Activated CD4-positive, alpha-beta T cell treated with anti-CD3 and anti-CD28 coated beads, Interleukin-2, amount 10 ng/mL, durations not matched to agents 7 days and 5 days (primary cell): ENCODE measurements around the gene KYAT1. TPM values are rescaled to one million over a fixed set of nuclear protein-coding genes. Genes with fewer than 3 reads are reported as not detected.
"Not testable (repeated sequence)": the region's sequence is repeated elsewhere in the genome, so short reads cannot be mapped to it uniquely, and the experiment has no call there.

Experiments
- CTCF ChIA-PET: fragments of 350-600 bp; sonication (Branson Sonifier 250); formaldehyde crosslinking; loops from one replicate; lab custom pipeline; 2021; ENCODE audit warnings: antibody characterized with exemption; lab: Charles Lee
- POLR2A ChIA-PET: fragments of 350-600 bp; sonication (Branson Sonifier 250); formaldehyde crosslinking; loops from one replicate; lab custom pipeline; 2021; ENCODE audit warnings: antibody characterized with exemption; lab: Charles Lee
- DNase-seq: peaks from one replicate; pipeline ENCODE4 v3.0.0-alpha.2; 2020
- H3K27ac Mint-ChIP-seq: one replicate; pipeline ENCODE4 v1.8.0; 2021; ENCODE audit warnings: mild to moderate bottlenecking, moderate library complexity, mixed read lengths
- H3K27me3 Mint-ChIP-seq: one replicate; pipeline ENCODE4 v1.8.0; 2021; ENCODE audit warnings: mixed read lengths
- H3K36me3 Mint-ChIP-seq: one replicate; pipeline ENCODE4 v1.8.0; 2021; ENCODE audit warnings: low read depth, mixed read lengths
- H3K4me1 Mint-ChIP-seq: one replicate; pipeline ENCODE4 v1.8.0; 2021; ENCODE audit warnings: mixed read lengths
- H3K4me3 Mint-ChIP-seq: one replicate; pipeline ENCODE4 v1.8.0; 2021; ENCODE audit warnings: mild to moderate bottlenecking, moderate library complexity, mixed read lengths
- H3K9me3 Mint-ChIP-seq: one replicate; pipeline ENCODE4 v1.8.0; 2021; ENCODE audit warnings: mixed read lengths
- total RNA-seq, 2 experiments: library from RNA; stranded (reverse); gene quantifications; one replicate each; pipeline ENCODE4 v1.2.3, GENCODE V29; 2021

KYAT1 gene
- total RNA-seq, 2 experiments from 2014 or later = 15.2 to 17.7 TPM

- ChIA-PET POLR2A (no interaction called here), CTCF (interaction anchor here (0.6 to 1.5 kb wide), 5 partner anchors 11 to 426 kb away, joined by 3 to 6 read pairs (median 5); partner anchors contain the start of genes KYAT1 and LRRC8A)
- H3K4me3 Mint-ChIP-seq = no peak overlapping the region
- peaks cover 2% of the 10 kb centered on the region for H3K36me3 Mint-ChIP-seq
- DNase-seq = no peak
- H3K27me3 Mint-ChIP-seq = no peaks in the 10 kb centered on the region
- peaks cover 7% of the 10 kb centered on the region for H3K4me1 Mint-ChIP-seq
- no peaks in the 10 kb centered on the region for H3K9me3 Mint-ChIP-seq
- H3K27ac Mint-ChIP-seq = no peak overlapping the region
These were observed 11.4 kb downstream of the KYAT1 start for GRCh38 chr9:128870128-128870940.

GRCh38 chr9:128863647-128864046 is 18.1 kb downstream of the KYAT1 start:
- ChIA-PET POLR2A (no interaction called here), CTCF (interaction anchor here (1.0 to 1.8 kb wide), 5 partner anchors 16 to 142 kb away, joined by 3 to 5 read pairs (median 4); no protein-coding TSS in a partner anchor)
- no peaks in the 10 kb centered on the region for H3K9me3 Mint-ChIP-seq
- peak overlapping the region; percentile 76 for H3K27ac Mint-ChIP-seq
- peaks cover 11% of the 10 kb centered on the region for H3K4me1 Mint-ChIP-seq
- peak; percentile 87 for DNase-seq
- H3K4me3 Mint-ChIP-seq = no peak overlapping the region
- H3K27me3 Mint-ChIP-seq = no peaks in the 10 kb centered on the region
- H3K36me3 Mint-ChIP-seq = no peaks in the 10 kb centered on the region

DNA sequence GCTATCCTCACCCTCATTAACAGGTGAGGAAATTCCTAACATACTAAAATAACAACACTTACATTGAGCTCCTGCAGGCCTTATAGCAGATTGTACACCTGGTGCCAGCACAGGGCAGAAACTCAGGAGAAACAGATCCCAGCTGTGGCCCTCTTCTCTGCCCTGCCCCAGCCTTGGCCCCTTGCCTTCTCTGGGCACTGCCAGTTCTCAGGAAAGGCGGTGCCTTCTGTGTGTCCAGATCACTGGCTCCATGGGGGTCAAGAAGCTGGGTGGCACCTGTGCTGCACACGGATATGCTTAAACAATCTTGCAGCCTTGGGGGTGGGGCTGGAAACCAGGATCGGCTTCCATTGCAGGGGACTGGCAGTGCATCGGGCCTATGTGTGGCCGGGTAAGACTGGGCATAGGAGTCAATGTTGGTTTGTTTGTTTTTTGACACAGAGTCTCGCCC is 19.3 kb downstream of the KYAT1 start:
- H3K27ac Mint-ChIP-seq = no peak overlapping the region
- POLR2A ChIA-PET = no interaction called here

GRCh38 chr9:128861501-128861900 is 20.2 kb downstream of the KYAT1 start:
- Mint-ChIP-seq H3K9me3 (no peaks in the 10 kb centered on the region), H3K27ac (no peak overlapping the region), H3K4me1 (peaks cover 11% of the 10 kb centered on the region), H3K27me3 (no peaks in the 10 kb centered on the region), H3K4me3 (no peak overlapping the region), H3K36me3 (no peaks in the 10 kb centered on the region)
- DNase-seq = no peak
- POLR2A ChIA-PET = no interaction called here
- CTCF ChIA-PET = interaction anchor here (1.0 to 2.5 kb wide), 4 partner anchors 9 to 152 kb away, joined by 3 to 7 read pairs (median 3); no protein-coding TSS in a partner anchor

More for the DNA sequence above, 19.3 kb downstream of the KYAT1 start:
- CTCF ChIA-PET = interaction anchor here (0.8 to 2.5 kb wide), 4 partner anchors 9 to 72 kb away, joined by 3 to 7 read pairs (median 4); no protein-coding TSS in a partner anchor
- DNase-seq = no peak
- Mint-ChIP-seq H3K9me3 (no peaks in the 10 kb centered on the region), H3K27me3 (no peaks in the 10 kb centered on the region), H3K4me3 (no peak overlapping the region), H3K36me3 (no peaks in the 10 kb centered on the region), H3K4me1 (peaks cover 11% of the 10 kb centered on the region)

GRCh38 chr9:128860937-128861336 is 20.8 kb downstream of the KYAT1 start:
- H3K27ac Mint-ChIP-seq = no peak overlapping the region
- H3K9me3 Mint-ChIP-seq = no peaks in the 10 kb centered on the region
- no peaks in the 10 kb centered on the region for H3K27me3 Mint-ChIP-seq
- POLR2A ChIA-PET = no interaction called here
- no peak for DNase-seq
- H3K4me1 Mint-ChIP-seq = peaks cover 11% of the 10 kb centered on the region
- CTCF ChIA-PET = interaction anchor here (0.5 to 2.5 kb wide), 6 partner anchors 9 to 151 kb away, joined by 3 to 7 read pairs (median 3); partner anchors contain the start of gene SPOUT1
- H3K4me3 Mint-ChIP-seq = no peak overlapping the region
- H3K36me3 Mint-ChIP-seq = no peaks in the 10 kb centered on the region

GRCh38 chr9:128858476-128858875 is 23.3 kb downstream of the KYAT1 start:
- DNase-seq, H3K4me1 Mint-ChIP-seq, H3K27me3 Mint-ChIP-seq, H3K4me3 Mint-ChIP-seq, H3K36me3 Mint-ChIP-seq, H3K9me3 Mint-ChIP-seq, H3K27ac Mint-ChIP-seq: not testable (repeated sequence)
- ChIA-PET CTCF (interaction anchor here (0.6 kb wide), 1 partner anchor 149 kb away, joined by 4 read pairs; no protein-coding TSS in a partner anchor), POLR2A (interaction anchor here (0.7 kb wide), 1 partner anchor 51 kb away, joined by 10 read pairs; no protein-coding TSS in a partner anchor)

- H3K36me3 Mint-ChIP-seq = peaks cover 14% of the 10 kb centered on the region
- H3K4me1 Mint-ChIP-seq, H3K27ac Mint-ChIP-seq, DNase-seq, H3K27me3 Mint-ChIP-seq, POLR2A ChIA-PET, CTCF ChIA-PET, H3K4me3 Mint-ChIP-seq: not testable (repeated sequence)
- H3K9me3 Mint-ChIP-seq = peaks cover 16% of the 10 kb centered on the region
These were observed 27.3 kb downstream of the KYAT1 start for GRCh38 chr9:128854454-128854853.

- CTCF ChIA-PET = interaction anchor here (0.7 to 1.5 kb wide), 3 partner anchors 9 to 238 kb away, joined by 3 read pairs; no protein-coding TSS in a partner anchor
- H3K4me3 Mint-ChIP-seq, POLR2A ChIA-PET: not testable (repeated sequence)
These were observed 29.1 kb downstream of the KYAT1 start for GRCh38 chr9:128852646-128853045.

DNA sequence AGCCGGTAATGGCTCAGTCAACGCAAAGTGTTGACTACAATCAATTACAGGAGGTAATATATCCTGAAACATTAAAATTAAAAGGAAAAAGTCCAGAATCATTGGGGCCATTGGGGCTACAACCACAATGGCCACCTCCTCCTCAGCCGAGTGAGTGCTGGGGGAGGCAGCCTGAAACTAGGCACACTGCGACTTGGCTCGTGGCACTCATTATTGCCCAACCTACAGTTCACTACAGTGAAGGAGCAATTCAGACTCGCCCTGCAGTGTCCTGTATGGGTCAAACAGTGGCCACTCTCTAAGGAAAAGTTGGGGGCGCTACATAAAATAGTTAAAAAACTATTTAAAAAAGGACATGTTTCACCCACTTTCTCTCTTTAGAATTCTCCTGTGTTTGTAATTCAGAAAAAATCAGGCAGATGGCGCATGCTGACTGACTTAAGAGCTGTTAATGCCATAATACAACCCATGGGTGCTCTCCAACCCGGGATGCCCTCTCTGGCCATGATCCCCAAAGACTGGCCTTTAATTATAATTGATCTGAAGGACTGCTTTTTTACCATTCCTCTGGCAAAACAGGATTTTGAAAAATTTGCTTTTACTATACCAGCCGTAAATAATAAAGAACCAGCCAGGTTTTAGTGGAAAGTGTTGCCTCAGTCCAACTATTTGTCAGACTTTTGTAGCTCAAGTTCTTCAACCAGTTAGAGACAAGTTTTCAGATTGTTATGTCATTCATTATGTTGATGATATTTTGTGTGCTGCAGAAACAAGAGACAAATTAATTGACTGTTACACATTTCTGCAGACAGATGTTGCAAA is 29.8 kb downstream of the KYAT1 start:
- Mint-ChIP-seq H3K36me3 (peaks cover 14% of the 10 kb centered on the region), H3K9me3 (peaks cover 19% of the 10 kb centered on the region)
- H3K4me1 Mint-ChIP-seq, H3K27ac Mint-ChIP-seq, H3K27me3 Mint-ChIP-seq, H3K4me3 Mint-ChIP-seq, POLR2A ChIA-PET: not testable (repeated sequence)
- peak; percentile 44 for DNase-seq
- CTCF ChIA-PET = interaction anchor here (1.0 to 1.5 kb wide), 3 partner anchors 9 to 75 kb away, joined by 3 read pairs; no protein-coding TSS in a partner anchor

More at GRCh38 chr9:128852646-128853045, 29.1 kb downstream of the KYAT1 start:
- H3K27me3 Mint-ChIP-seq, DNase-seq, H3K4me1 Mint-ChIP-seq, H3K27ac Mint-ChIP-seq: not testable (repeated sequence)
- peaks cover 18% of the 10 kb centered on the region for H3K9me3 Mint-ChIP-seq
- peaks cover 14% of the 10 kb centered on the region for H3K36me3 Mint-ChIP-seq

GRCh38 chr9:128851024-128851423 is 30.7 kb downstream of the KYAT1 start:
- H3K4me3 Mint-ChIP-seq, DNase-seq, POLR2A ChIA-PET, H3K4me1 Mint-ChIP-seq, H3K27me3 Mint-ChIP-seq, H3K27ac Mint-ChIP-seq: not testable (repeated sequence)
- CTCF ChIA-PET = interaction anchor here (1.1 to 1.5 kb wide), 2 partner anchors 13 to 76 kb away, joined by 3 read pairs; no protein-coding TSS in a partner anchor
- Mint-ChIP-seq H3K36me3 (peaks cover 14% of the 10 kb centered on the region), H3K9me3 (peaks cover 19% of the 10 kb centered on the region)

DNA sequence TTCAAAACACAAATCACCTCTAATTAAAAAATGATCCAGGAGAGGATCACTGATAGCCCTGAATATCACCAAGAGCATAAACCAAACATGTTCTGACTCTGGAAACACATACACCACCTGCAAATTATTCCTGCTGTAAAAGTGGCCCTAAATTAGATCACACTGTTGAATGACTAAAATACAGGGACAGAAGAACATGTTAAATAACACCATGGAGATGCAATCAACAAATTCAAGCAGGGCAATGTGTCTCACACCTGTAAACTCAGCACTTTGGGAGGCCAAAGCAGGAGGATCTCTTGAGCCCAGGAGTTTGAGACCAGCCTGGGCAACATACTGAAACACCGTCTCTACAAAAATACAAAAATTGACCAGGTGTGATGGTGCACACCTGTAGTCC is 33.9 kb downstream of the KYAT1 start:
- CTCF ChIA-PET = interaction anchor here (1.7 kb wide), 1 partner anchor 30 kb away, joined by 4 read pairs; the partner anchor contains the start of gene ENDOG
- H3K4me3 Mint-ChIP-seq = no peak overlapping the region
- no peaks in the 10 kb centered on the region for H3K4me1 Mint-ChIP-seq
- POLR2A ChIA-PET = no interaction called here
- peaks cover 14% of the 10 kb centered on the region for H3K36me3 Mint-ChIP-seq
- H3K27me3 Mint-ChIP-seq = no peaks in the 10 kb centered on the region
- no peak for DNase-seq
- peaks cover 19% of the 10 kb centered on the region for H3K9me3 Mint-ChIP-seq
- H3K27ac Mint-ChIP-seq = no peak overlapping the region

DNA sequence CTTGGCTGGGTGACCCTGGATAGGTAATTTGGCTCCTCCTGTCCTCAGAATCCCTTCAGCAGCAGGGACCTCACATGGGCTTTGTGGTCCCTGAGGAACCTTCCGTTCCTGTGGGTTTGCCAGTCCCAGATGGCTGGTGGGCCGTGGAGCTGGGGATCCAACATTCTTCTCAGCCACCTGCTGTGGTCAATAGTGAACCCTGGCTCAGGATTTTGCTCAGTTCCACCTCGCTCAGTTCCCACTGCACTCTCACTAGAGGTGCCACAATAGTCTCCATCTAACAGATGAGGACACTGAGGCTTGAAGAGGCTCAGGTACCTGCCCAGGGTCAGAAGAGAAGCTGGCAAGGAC is 35.1 kb downstream of the KYAT1 start:
- peaks cover 19% of the 10 kb centered on the region for H3K9me3 Mint-ChIP-seq
- peaks cover 2% of the 10 kb centered on the region for H3K4me1 Mint-ChIP-seq
- no peak for DNase-seq
- H3K36me3 Mint-ChIP-seq = peaks cover 14% of the 10 kb centered on the region
- POLR2A ChIA-PET = no interaction called here
- no peak overlapping the region for H3K27ac Mint-ChIP-seq
- CTCF ChIA-PET = interaction anchor here (1.7 kb wide), 1 partner anchor 28 kb away, joined by 4 read pairs; the partner anchor contains the start of gene ENDOG
- H3K4me3 Mint-ChIP-seq = no peak overlapping the region
- no peaks in the 10 kb centered on the region for H3K27me3 Mint-ChIP-seq
